Amniotic stem cell (primary cell): Measurements from ENCODE around the gene OR52A5.
A peak's percentile ranks its signal among the peaks of the same experiment; 100 is the strongest.
"Not testable (repeated sequence)": the region's sequence is repeated elsewhere in the genome, so short reads cannot be mapped to it uniquely, and the experiment has no call there.

Experiments used
- DNase-seq: peaks from one replicate; lab custom pipeline; 2025; lab: John Stamatoyannopoulos, UW

OR52A5 gene

GRCh38 chr11:5137996-5138395 is at the start of gene OR52A5:
OR52A5 (minus strand) TSS chr11:5138356; CDS start chr11:5132642, 5,714 bp downstream.
- no peak for DNase-seq

- DNase-seq = no peak
These were observed 40.1 kb upstream of the OR52A5 start for GRCh38 chr11:5178046-5178837.

- DNase-seq = no peak
These were observed 36.8 kb upstream of the OR52A5 start for GRCh38 chr11:5174934-5175333.

- DNase-seq = no peak
These were observed 33.7 kb upstream of the OR52A5 start for GRCh38 chr11:5171856-5172255.

- DNase-seq = not testable (repeated sequence)
These were observed 27.7 kb upstream of the OR52A5 start for GRCh38 chr11:5165898-5166297.

GRCh38 chr11:5164807-5165206 is 26.7 kb upstream of the OR52A5 start:
- not testable (repeated sequence) for DNase-seq

- DNase-seq = not testable (repeated sequence)
These were observed 22.9 kb upstream of the OR52A5 start for GRCh38 chr11:5161045-5161444.

GRCh38 chr11:5160217-5160616 is 22.1 kb upstream of the OR52A5 start:
- DNase-seq = not testable (repeated sequence)

- DNase-seq = no peak
These were observed 21.6 kb upstream of the OR52A5 start for GRCh38 chr11:5159806-5160205.

- no peak for DNase-seq
These were observed 16.5 kb upstream of the OR52A5 start, which contains the start of gene OR52A1 for GRCh38 chr11:5154657-5155056. OR52A1 (minus strand) TSS chr11:5154757; CDS start chr11:5152369, 2,388 bp downstream.

- no peak for DNase-seq
These were observed 15.6 kb upstream of the OR52A5 start for GRCh38 chr11:5153574-5154431.

- DNase-seq = no peak
These were observed 13.6 kb upstream of the OR52A5 start for GRCh38 chr11:5151713-5152153.

- DNase-seq = not testable (repeated sequence)
These were observed 6.0 kb upstream of the OR52A5 start for GRCh38 chr11:5144206-5144605.

GRCh38 chr11:5137014-5137413 is 1.1 kb downstream of the OR52A5 start:
- no peak for DNase-seq

- no peak for DNase-seq
These were observed 1.9 kb downstream of the OR52A5 start for GRCh38 chr11:5136261-5136660.

- DNase-seq = no peak
These were observed 6.4 kb downstream of the OR52A5 start for GRCh38 chr11:5131584-5132335.

- DNase-seq = peak; percentile 2
These were observed 8.7 kb downstream of the OR52A5 start for GRCh38 chr11:5129457-5129877.

- DNase-seq = no peak
These were observed 13.1 kb downstream of the OR52A5 start for GRCh38 chr11:5124891-5125620.

GRCh38 chr11:5123802-5124521 is 14.2 kb downstream of the OR52A5 start:
- peak; percentile 36 for DNase-seq

- DNase-seq = no peak
These were observed 19.3 kb downstream of the OR52A5 start for GRCh38 chr11:5118893-5119292.

- no peak for DNase-seq
These were observed 20.6 kb downstream of the OR52A5 start for GRCh38 chr11:5117588-5117987.
